Measurements from ENCODE around the gene YPEL1.
A peak's percentile ranks its signal among the peaks of the same experiment; 100 is the strongest.

Gene YPEL1

DNA sequence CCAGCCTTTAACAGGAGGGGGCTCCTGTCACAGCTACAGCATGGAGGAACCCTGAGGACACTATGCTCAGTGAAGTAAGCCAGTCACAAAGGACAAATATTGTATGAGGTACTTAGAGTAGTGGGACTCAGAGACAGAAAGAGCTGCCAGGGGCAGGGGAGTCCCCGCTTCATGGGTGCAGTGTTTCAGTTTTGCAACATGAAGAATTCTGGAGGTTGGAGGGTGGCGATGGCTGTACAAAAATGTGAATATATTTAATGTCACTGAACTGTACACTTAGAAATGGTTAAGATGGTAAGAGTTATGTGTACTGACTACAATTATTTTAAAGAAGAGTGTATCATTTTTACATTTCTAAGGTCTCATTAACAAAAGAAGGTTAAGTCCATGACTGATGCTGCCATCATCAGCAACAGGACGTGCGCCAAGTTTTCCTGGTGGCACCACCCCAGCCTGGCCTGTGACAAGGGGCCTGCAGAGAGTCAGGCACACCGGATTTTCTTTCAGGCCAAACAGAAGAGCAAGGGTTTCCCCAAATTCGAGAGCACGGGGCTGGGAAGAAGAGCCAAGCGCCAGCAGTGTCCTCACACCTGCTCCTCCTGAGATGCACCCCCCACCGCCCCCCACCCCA lies 22.1 kb downstream of the YPEL1 start:
- Histone ChIP-seq H3K36me3 (ENCODE audit: control insufficient read depth, insufficient read depth, low read length) (no peaks in the 10 kb centered on the region), H3K4me3 (ENCODE audit: low read length) (peak overlapping the region; percentile 32), H3K4me1 (ENCODE audit: control insufficient read depth, insufficient read depth, low read length) (peaks cover 2% of the 10 kb centered on the region), H3K9ac (ENCODE audit: low read length) (no peak overlapping the region), H3K27me3 (ENCODE audit: control insufficient read depth, insufficient read depth, low read length) (no peaks in the 10 kb centered on the region), H3K27ac (ENCODE audit: low read depth, low read length) (no peak overlapping the region)

DNA sequence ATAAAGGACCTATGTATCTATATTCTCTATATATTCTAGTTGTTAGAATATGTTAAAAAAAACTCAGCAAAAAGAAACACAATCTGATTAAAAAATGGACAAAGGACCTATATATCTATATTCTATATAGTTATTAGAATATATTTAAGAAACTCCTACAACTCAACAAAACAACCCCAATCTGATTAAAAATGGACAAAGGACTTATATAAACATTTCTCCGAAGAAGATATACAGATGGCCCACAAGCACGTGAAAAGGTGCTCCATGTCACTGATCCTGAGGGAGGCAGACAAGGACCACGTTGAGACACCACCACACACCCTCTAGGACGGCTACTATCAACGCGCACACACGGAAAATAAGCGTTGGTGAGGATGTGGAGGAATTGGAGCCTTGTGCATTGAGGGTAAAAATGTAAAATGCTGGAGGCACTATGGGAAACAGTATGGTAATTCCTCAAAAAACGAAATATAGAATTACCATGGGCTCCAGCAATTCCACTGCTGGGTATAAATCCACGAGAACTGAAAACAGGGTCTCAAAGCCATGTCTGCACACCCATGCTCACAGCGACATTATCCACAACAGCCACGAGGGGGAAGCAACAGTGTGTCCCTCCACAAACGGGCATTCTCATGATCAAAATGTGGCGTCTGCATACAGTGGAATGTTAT lies 22.7 kb downstream of the YPEL1 start:
- no peak overlapping the region for H3K27ac ChIP-seq (ENCODE audit: low read depth, low read length)
- H3K27me3 ChIP-seq (ENCODE audit: control insufficient read depth, insufficient read depth, low read length): no peaks in the 10 kb centered on the region
- H3K36me3 ChIP-seq (ENCODE audit: control insufficient read depth, insufficient read depth, low read length): no peaks in the 10 kb centered on the region
- peaks cover 3% of the 10 kb centered on the region for H3K4me1 ChIP-seq (ENCODE audit: control insufficient read depth, insufficient read depth, low read length)
- H3K4me3 ChIP-seq (ENCODE audit: low read length): peak overlapping the region; percentile 32
- H3K9ac ChIP-seq (ENCODE audit: low read length): no peak overlapping the region

DNA sequence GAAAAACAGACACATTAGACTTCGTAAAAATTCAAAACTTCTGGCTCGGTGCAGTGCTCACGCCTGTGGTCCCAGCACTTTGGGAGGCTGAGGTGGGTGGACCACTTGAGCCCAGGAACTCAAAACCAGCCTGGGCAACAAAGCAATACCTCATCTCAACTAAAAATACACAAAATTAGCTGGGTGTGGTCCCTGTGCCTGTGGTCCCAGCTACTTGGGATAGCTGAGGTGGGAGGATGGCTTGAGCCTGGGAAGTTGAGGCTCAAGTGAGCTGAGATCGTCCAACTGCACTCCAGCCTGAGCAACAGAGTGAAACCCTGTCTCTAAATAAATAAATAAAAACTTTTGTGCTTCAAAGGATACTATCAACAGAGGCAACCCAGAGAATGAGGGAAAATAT lies 23.7 kb downstream of the YPEL1 start:
- no peak overlapping the region for H3K27ac ChIP-seq (ENCODE audit: low read depth, low read length)
- H3K4me3 ChIP-seq (ENCODE audit: low read length): no peak overlapping the region
- H3K36me3 ChIP-seq (ENCODE audit: control insufficient read depth, insufficient read depth, low read length): no peaks in the 10 kb centered on the region
- peaks cover 4% of the 10 kb centered on the region for H3K4me1 ChIP-seq (ENCODE audit: control insufficient read depth, insufficient read depth, low read length)
- no peak overlapping the region for H3K9ac ChIP-seq (ENCODE audit: low read length)
- no peaks in the 10 kb centered on the region for H3K27me3 ChIP-seq (ENCODE audit: control insufficient read depth, insufficient read depth, low read length)

GRCh38 chr22:21710156-21710555 lies 25.4 kb downstream of the YPEL1 start:
- Histone ChIP-seq H3K4me1 (ENCODE audit: control insufficient read depth, insufficient read depth, low read length) (peaks cover 4% of the 10 kb centered on the region), H3K4me3 (ENCODE audit: low read length) (no peak overlapping the region), H3K27ac (ENCODE audit: low read depth, low read length) (no peak overlapping the region), H3K36me3 (ENCODE audit: control insufficient read depth, insufficient read depth, low read length) (no peaks in the 10 kb centered on the region), H3K27me3 (ENCODE audit: control insufficient read depth, insufficient read depth, low read length) (no peaks in the 10 kb centered on the region), H3K9ac (ENCODE audit: low read length) (no peak overlapping the region)

DNA sequence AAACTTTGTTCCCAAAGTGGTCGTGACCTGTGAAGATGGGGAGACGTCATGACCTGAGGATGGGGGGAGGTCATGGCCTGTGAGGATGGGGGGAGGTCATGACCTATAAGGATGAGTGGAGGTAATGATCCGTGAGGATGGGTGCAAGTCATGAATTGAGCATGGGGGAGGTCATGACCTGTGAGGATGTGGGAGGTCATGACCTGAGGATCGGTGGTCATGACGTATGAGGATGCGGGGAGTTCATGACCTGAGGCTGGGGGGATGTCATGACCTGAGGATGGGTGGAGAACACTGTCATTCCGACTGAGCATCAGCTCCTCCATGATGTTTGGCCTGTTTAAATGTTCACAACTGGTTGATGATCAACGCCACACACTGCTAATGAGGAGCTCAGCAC lies 25.9 kb downstream of the YPEL1 start:
- Histone ChIP-seq H3K27me3 (ENCODE audit: control insufficient read depth, insufficient read depth, low read length) (no peaks in the 10 kb centered on the region), H3K36me3 (ENCODE audit: control insufficient read depth, insufficient read depth, low read length) (no peaks in the 10 kb centered on the region), H3K4me3 (ENCODE audit: low read length) (no peak overlapping the region), H3K27ac (ENCODE audit: low read depth, low read length) (no peak overlapping the region), H3K9ac (ENCODE audit: low read length) (no peak overlapping the region), H3K4me1 (ENCODE audit: control insufficient read depth, insufficient read depth, low read length) (peaks cover 4% of the 10 kb centered on the region)

GRCh38 chr22:21708960-21709359 lies 26.6 kb downstream of the YPEL1 start:
- no peak overlapping the region for H3K4me3 ChIP-seq (ENCODE audit: low read length)
- no peak overlapping the region for H3K27ac ChIP-seq (ENCODE audit: low read depth, low read length)
- H3K36me3 ChIP-seq (ENCODE audit: control insufficient read depth, insufficient read depth, low read length): no peaks in the 10 kb centered on the region
- no peaks in the 10 kb centered on the region for H3K27me3 ChIP-seq (ENCODE audit: control insufficient read depth, insufficient read depth, low read length)
- H3K4me1 ChIP-seq (ENCODE audit: control insufficient read depth, insufficient read depth, low read length): peaks cover 4% of the 10 kb centered on the region
- no peak overlapping the region for H3K9ac ChIP-seq (ENCODE audit: low read length)

DNA sequence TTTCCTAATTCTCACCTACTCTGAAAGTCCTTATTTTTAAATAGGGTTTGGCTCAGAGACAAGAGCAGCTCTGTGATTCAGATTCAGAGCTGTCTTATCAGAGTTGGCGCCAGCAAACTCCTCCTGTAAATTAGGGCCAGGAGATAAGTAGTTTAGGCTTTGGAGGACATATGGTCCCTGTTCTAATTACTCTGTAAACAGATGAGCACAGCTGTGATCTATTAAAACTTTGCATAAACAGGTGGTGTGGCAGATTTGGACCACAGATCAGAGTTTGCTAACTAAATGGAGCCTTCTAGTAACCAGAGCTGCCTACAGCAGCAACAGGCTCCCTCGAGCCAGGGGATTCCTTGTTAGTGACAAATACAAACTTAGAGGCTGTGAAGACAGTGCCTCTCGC lies 27.9 kb downstream of the YPEL1 start:
- Histone ChIP-seq H3K27ac (ENCODE audit: low read depth, low read length) (no peak overlapping the region), H3K4me1 (ENCODE audit: control insufficient read depth, insufficient read depth, low read length) (peaks cover 3% of the 10 kb centered on the region), H3K27me3 (ENCODE audit: control insufficient read depth, insufficient read depth, low read length) (no peaks in the 10 kb centered on the region), H3K4me3 (ENCODE audit: low read length) (no peak overlapping the region), H3K9ac (ENCODE audit: low read length) (no peak overlapping the region), H3K36me3 (ENCODE audit: control insufficient read depth, insufficient read depth, low read length) (no peaks in the 10 kb centered on the region)

GRCh38 chr22:21703684-21704316 lies 31.8 kb downstream of the YPEL1 start:
- Histone ChIP-seq H3K27me3 (ENCODE audit: control insufficient read depth, insufficient read depth, low read length) (no peaks in the 10 kb centered on the region), H3K36me3 (ENCODE audit: control insufficient read depth, insufficient read depth, low read length) (peaks cover 3% of the 10 kb centered on the region), H3K27ac (ENCODE audit: low read depth, low read length) (no peak overlapping the region), H3K4me3 (ENCODE audit: low read length) (no peak overlapping the region), H3K4me1 (ENCODE audit: control insufficient read depth, insufficient read depth, low read length) (peaks cover 3% of the 10 kb centered on the region), H3K9ac (ENCODE audit: low read length) (no peak overlapping the region)

DNA sequence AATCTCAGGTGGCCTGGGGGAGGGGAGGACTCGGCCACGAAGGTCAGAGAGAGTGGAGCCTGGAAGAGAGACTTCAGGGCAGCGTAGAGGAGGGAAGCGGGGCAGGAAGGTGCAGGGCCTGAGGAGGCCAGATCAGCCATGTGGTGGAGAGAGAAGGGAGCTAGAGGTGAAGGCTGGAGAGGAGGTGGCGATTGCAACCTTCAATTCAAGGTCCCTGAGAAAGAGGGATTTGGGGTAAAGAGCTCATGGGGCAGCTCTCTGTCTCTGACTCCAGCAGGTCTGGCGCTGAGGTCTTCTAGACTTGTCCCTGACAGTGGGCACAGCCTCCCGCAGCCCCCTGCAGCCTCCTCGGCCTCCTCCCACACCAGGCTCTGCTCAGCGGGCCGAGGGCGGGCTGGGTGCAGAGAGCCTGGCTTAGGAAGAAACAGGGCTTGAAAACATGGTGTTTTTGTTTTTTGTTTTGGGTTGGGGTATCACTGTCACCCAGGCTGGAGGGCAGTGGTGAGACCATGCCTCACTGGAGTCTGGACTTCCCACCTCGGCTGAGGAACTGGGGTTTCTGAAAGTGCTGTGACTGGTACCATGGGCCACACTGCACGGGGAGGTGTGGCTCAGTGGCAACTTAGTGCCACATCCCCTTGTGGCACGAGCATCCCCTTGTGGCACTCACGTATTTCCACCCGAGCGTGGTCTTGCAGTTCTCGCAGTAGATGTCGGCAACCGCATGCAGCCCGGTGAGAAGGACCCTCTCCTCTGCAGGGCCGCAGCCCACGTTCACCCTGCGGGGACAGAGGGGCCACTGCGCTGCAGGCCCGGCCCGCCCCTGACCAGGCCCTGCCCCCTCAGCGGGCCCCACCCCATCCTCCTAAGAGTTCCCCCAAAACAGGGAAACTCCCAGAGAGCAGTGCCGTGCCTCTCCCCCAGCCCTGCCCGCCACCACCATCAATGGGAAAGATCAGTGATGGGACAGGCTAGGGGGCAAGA lies 32.6 kb downstream of the YPEL1 start:
- Histone ChIP-seq H3K9ac (ENCODE audit: low read length) (no peak overlapping the region), H3K27ac (ENCODE audit: low read depth, low read length) (no peak overlapping the region), H3K4me3 (ENCODE audit: low read length) (no peak overlapping the region), H3K27me3 (ENCODE audit: control insufficient read depth, insufficient read depth, low read length) (no peaks in the 10 kb centered on the region), H3K4me1 (ENCODE audit: control insufficient read depth, insufficient read depth, low read length) (peaks cover 7% of the 10 kb centered on the region), H3K36me3 (ENCODE audit: control insufficient read depth, insufficient read depth, low read length) (peaks cover 3% of the 10 kb centered on the region)

GRCh38 chr22:21702094-21702493 lies 33.5 kb downstream of the YPEL1 start:
- H3K4me3 ChIP-seq (ENCODE audit: low read length): no peak overlapping the region
- peaks cover 4% of the 10 kb centered on the region for H3K4me1 ChIP-seq (ENCODE audit: control insufficient read depth, insufficient read depth, low read length)
- H3K36me3 ChIP-seq (ENCODE audit: control insufficient read depth, insufficient read depth, low read length): peaks cover 6% of the 10 kb centered on the region
- no peaks in the 10 kb centered on the region for H3K27me3 ChIP-seq (ENCODE audit: control insufficient read depth, insufficient read depth, low read length)
- no peak overlapping the region for H3K9ac ChIP-seq (ENCODE audit: low read length)
- no peak overlapping the region for H3K27ac ChIP-seq (ENCODE audit: low read depth, low read length)

- Histone ChIP-seq H3K4me1 (ENCODE audit: control insufficient read depth, insufficient read depth, low read length) (peaks cover 4% of the 10 kb centered on the region), H3K4me3 (ENCODE audit: low read length) (no peak overlapping the region), H3K27ac (ENCODE audit: low read depth, low read length) (no peak overlapping the region), H3K9ac (ENCODE audit: low read length) (no peak overlapping the region), H3K36me3 (ENCODE audit: control insufficient read depth, insufficient read depth, low read length) (peaks cover 11% of the 10 kb centered on the region), H3K27me3 (ENCODE audit: control insufficient read depth, insufficient read depth, low read length) (no peaks in the 10 kb centered on the region)
Observed at GRCh38 chr22:21701384-21701971, 34.1 kb downstream of the YPEL1 start.

DNA sequence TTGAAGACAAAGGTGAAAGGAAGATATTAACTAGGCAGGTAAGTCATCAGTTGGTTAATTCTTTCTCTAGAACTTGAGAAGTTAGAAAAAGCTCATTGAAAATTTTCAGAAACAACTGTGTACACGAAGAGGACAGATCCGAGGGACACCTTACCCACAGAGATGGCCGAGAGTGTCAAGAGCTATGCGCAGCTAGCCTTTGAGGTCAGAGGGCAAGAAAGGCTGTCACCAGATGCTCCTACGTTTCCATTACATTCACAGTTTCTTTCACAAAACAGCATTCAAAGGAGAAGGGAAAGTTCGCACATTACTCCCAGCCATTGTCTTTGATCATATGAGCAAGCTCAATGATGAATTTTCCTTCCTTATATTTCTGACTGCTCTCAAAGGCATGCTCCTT lies 34.8 kb downstream of the YPEL1 start:
- Histone ChIP-seq H3K27ac (ENCODE audit: low read depth, low read length) (no peak overlapping the region), H3K4me3 (ENCODE audit: low read length) (no peak overlapping the region), H3K27me3 (ENCODE audit: control insufficient read depth, insufficient read depth, low read length) (no peaks in the 10 kb centered on the region), H3K4me1 (ENCODE audit: control insufficient read depth, insufficient read depth, low read length) (peaks cover 4% of the 10 kb centered on the region), H3K36me3 (ENCODE audit: control insufficient read depth, insufficient read depth, low read length) (peaks cover 12% of the 10 kb centered on the region), H3K9ac (ENCODE audit: low read length) (no peak overlapping the region)
